ENCODE measurements around the gene DVL2. TPM values are rescaled to one million over a fixed set of nuclear protein-coding genes. Genes with fewer than 3 reads are reported as not detected.
A peak's percentile ranks its signal among the peaks of the same experiment; 100 is the strongest.

Gene DVL2
- total and polyA plus RNA-seq, 4 donors: 22.2 to 57.5 (median 35.2) TPM

GRCh38 chr17:7178973-7179316 lies 55.4 kb downstream of the DVL2 start:
- Histone ChIP-seq H3K27me3 (ENCODE audit: control insufficient read depth in 3 of 3, insufficient read depth in 3 of 3, low read length in 2 of 3) (no peaks in the 10 kb centered on the region), H3K4me3 (no peak overlapping the region), H3K9ac (ENCODE audit: insufficient read depth in 1 of 2, low read length in 2 of 2) (no peak overlapping the region), H3K27ac (ENCODE audit: low read depth in 1 of 2, low read length in 1 of 2) (no peak overlapping the region), H3K9me3 (ENCODE audit: control insufficient read depth in 4 of 4, insufficient read depth in 3 of 4, low read length in 3 of 4) (no peaks in the 10 kb centered on the region), H3K4me1 (ENCODE audit: control insufficient read depth in 5 of 5, insufficient read depth in 5 of 5, low read length in 5 of 5) (peaks cover 0 to 15% (median 8%) of the 10 kb centered on the region in 5 donors), H3K36me3 (ENCODE audit: control insufficient read depth in 4 of 4, insufficient read depth in 4 of 4, low read length in 4 of 4) (no peaks in the 10 kb centered on the region)
- DNase-seq: no peak
- TF ChIP-seq CTCF (IDR thresholded peaks at IDR 0.05; ENCODE audit: control extremely low read depth, extremely low read depth): no peak
- WGBS, 2 donors: 85 to 87% methylated on average over 11 of the region's 11 CpGs
- no peak for ATAC-seq (ENCODE audit: insufficient read depth, low FRiP score)

GRCh38 chr17:7177954-7178477 lies 56.3 kb downstream of the DVL2 start:
- no peak for TF ChIP-seq CTCF (IDR thresholded peaks at IDR 0.05; ENCODE audit: control extremely low read depth, extremely low read depth)
- H3K9ac ChIP-seq (ENCODE audit: insufficient read depth in 1 of 2, low read length in 2 of 2): peak overlapping the region; percentile 24 to 65
- no peaks in the 10 kb centered on the region for H3K27me3 ChIP-seq (ENCODE audit: control insufficient read depth in 3 of 3, insufficient read depth in 3 of 3, low read length in 2 of 3)
- no peaks in the 10 kb centered on the region for H3K36me3 ChIP-seq (ENCODE audit: control insufficient read depth in 4 of 4, insufficient read depth in 4 of 4, low read length in 4 of 4)
- ATAC-seq (ENCODE audit: insufficient read depth, low FRiP score) (no peak), DNase-seq (peak; percentile 62 to 74 (median 71))
- H3K4me3 ChIP-seq: no peak overlapping the region
- no peak overlapping the region for H3K27ac ChIP-seq (ENCODE audit: low read depth in 1 of 2, low read length in 1 of 2)
- WGBS, 2 donors: 4 to 5% methylated on average over 18 of the region's 18 CpGs
- no peaks in the 10 kb centered on the region for H3K9me3 ChIP-seq (ENCODE audit: control insufficient read depth in 4 of 4, insufficient read depth in 3 of 4, low read length in 3 of 4)
- H3K4me1 ChIP-seq (ENCODE audit: control insufficient read depth in 5 of 5, insufficient read depth in 5 of 5, low read length in 5 of 5): peaks cover 0 to 15% (median 8%) of the 10 kb centered on the region in 5 donors

GRCh38 chr17:7177191-7177953 lies 56.9 kb downstream of the DVL2 start:
- H3K9ac ChIP-seq (ENCODE audit: insufficient read depth in 1 of 2, low read length in 2 of 2): peak overlapping the region; percentile 24 to 65
- DNase-seq: peak; percentile 92 to 93 (median 93)
- peak; percentile 79 for ATAC-seq (ENCODE audit: insufficient read depth, low FRiP score)

More at GRCh38 chr17:7177191-7177953, 56.9 kb downstream of the DVL2 start:
- no peak overlapping the region for H3K27ac ChIP-seq (ENCODE audit: low read depth in 1 of 2, low read length in 1 of 2)
- peaks cover 0 to 15% (median 8%) of the 10 kb centered on the region in 5 donors for H3K4me1 ChIP-seq (ENCODE audit: control insufficient read depth in 5 of 5, insufficient read depth in 5 of 5, low read length in 5 of 5)
- H3K36me3 ChIP-seq (ENCODE audit: control insufficient read depth in 4 of 4, insufficient read depth in 4 of 4, low read length in 4 of 4): no peaks in the 10 kb centered on the region
- H3K27me3 ChIP-seq (ENCODE audit: control insufficient read depth in 3 of 3, insufficient read depth in 3 of 3, low read length in 2 of 3): no peaks in the 10 kb centered on the region
- TF ChIP-seq CTCF (IDR thresholded peaks at IDR 0.05; ENCODE audit: control extremely low read depth, extremely low read depth): peak; percentile 77
- no peak overlapping the region for H3K4me3 ChIP-seq
- WGBS, 2 donors: 2 to 3% methylated on average over 31 of the region's 31 CpGs
- no peaks in the 10 kb centered on the region for H3K9me3 ChIP-seq (ENCODE audit: control insufficient read depth in 4 of 4, insufficient read depth in 3 of 4, low read length in 3 of 4)

All from lung (tissue), 12 donors.